Measurements from ENCODE around the gene OLFML1. TPM values are rescaled to one million over a fixed set of nuclear protein-coding genes. Genes with fewer than 3 reads are reported as not detected.
A peak's percentile ranks its signal among the peaks of the same experiment; 100 is the strongest.

The OLFML1 gene
- total and polyA plus RNA-seq, 11 donors, result 1.7 to 17.9 (median 4.0) TPM

- ATAC-seq (peak in 2 of 4 donors; percentile 49 to 52), DNase-seq (no peak)
- WGBS, 4 donors, result 0 to 76% (median 16%) methylated on average over 2 of the region's 2 CpGs
- H3K36me3 ChIP-seq, result no peaks in the 10 kb centered on the region
- peak overlapping the region in 2 of 12 donors; percentile 13 to 76 for H3K27ac ChIP-seq
- H3K4me3 ChIP-seq, result no peak overlapping the region
- H3K9me3 ChIP-seq, result no peaks in the 10 kb centered on the region
- TF ChIP-seq POLR2A (IDR thresholded peaks at IDR 0.05) (no peak), CTCF (IDR thresholded peaks at IDR 0.05) (no peak)
- intact Hi-C loops (cut with DNase I), result no loop called here
- no peaks in the 10 kb centered on the region for H3K27me3 ChIP-seq
- peaks cover 0 to 64% (median 6%) of the 10 kb centered on the region in 12 donors for H3K4me1 ChIP-seq
These were observed 35.7 kb downstream of the OLFML1 start for GRCh38 chr11:7520981-7521487.

GRCh38 chr11:7522121-7522520 lies 36.8 kb downstream of the OLFML1 start:
- Histone ChIP-seq H3K27me3 (no peaks in the 10 kb centered on the region), H3K9me3 (no peaks in the 10 kb centered on the region), H3K27ac (peak overlapping the region in 2 of 12 donors; percentile 10 to 76), H3K4me1 (peaks cover 0 to 70% (median 6%) of the 10 kb centered on the region in 12 donors), H3K4me3 (no peak overlapping the region), H3K36me3 (no peaks in the 10 kb centered on the region)
- peak in 1 of 4 donors; percentile 30 for ATAC-seq
- TF ChIP-seq CTCF (IDR thresholded peaks at IDR 0.05) (no peak), POLR2A (IDR thresholded peaks at IDR 0.05) (no peak)
- 62 to 89% (median 72%) methylated on average over 4 of the region's 4 CpGs for WGBS, 4 donors
- intact Hi-C loops (cut with DNase I), result no loop called here
- DNase-seq, result no peak

- intact Hi-C loops (cut with DNase I), result no loop called here
- Histone ChIP-seq H3K27me3 (no peaks in the 10 kb centered on the region), H3K4me3 (no peak overlapping the region), H3K27ac (peak overlapping the region in 1 of 12 donors; percentile 76), H3K36me3 (no peaks in the 10 kb centered on the region), H3K9me3 (no peaks in the 10 kb centered on the region), H3K4me1 (peaks cover 0 to 74% (median 6%) of the 10 kb centered on the region in 12 donors)
- no peak for ATAC-seq
- no peak for DNase-seq
- WGBS, 4 donors, result 88 to 97% (median 91%) methylated on average over 4 of the region's 4 CpGs
- TF ChIP-seq POLR2A (IDR thresholded peaks at IDR 0.05) (no peak), CTCF (IDR thresholded peaks at IDR 0.05) (no peak)
These were observed 37.2 kb downstream of the OLFML1 start for GRCh38 chr11:7522546-7522945.

- Histone ChIP-seq H3K4me1 (peaks cover 0 to 83% (median 6%) of the 10 kb centered on the region in 12 donors), H3K4me3 (peak overlapping the region in 1 of 12 donors; percentile 17), H3K9me3 (no peaks in the 10 kb centered on the region), H3K36me3 (no peaks in the 10 kb centered on the region), H3K27me3 (no peaks in the 10 kb centered on the region), H3K27ac (peak overlapping the region in 1 of 12 donors; percentile 76)
- TF ChIP-seq POLR2A (IDR thresholded peaks at IDR 0.05) (no peak), CTCF (IDR thresholded peaks at IDR 0.05) (no peak)
- intact Hi-C loops (cut with DNase I), result no loop called here
- ATAC-seq (peak in 2 of 4 donors; percentile 29 to 38), DNase-seq (no peak)
- 55 to 68% (median 60%) methylated on average over 6 of the region's 6 CpGs for WGBS, 4 donors
These were observed 38.3 kb downstream of the OLFML1 start for GRCh38 chr11:7523416-7524210.

Measured in heart left ventricle (tissue), 16 donors.